ENCODE measurements around the gene PATZ1.

PATZ1 gene

GRCh38 chr22:31292236-31292989 is 53.7 kb downstream of the PATZ1 start, which contains the start of gene PIK3IP1 (continued):
- peak; percentile 75; the same call in 1 of the 2 replicates for TF ChIP-seq ZBTB48 (tag by site-specific recombination; IDR thresholded peaks at IDR 0.05)
- no peak for TF ChIP-seq ZNF692 (tag by site-specific recombination; IDR thresholded peaks at IDR 0.05)
- TF ChIP-seq ZNF529 (tag by site-specific recombination; IDR thresholded peaks at IDR 0.05; ENCODE audit: insufficient replicate concordance) = no peak
- TF ChIP-seq SCRT2 (tag by site-specific recombination; IDR thresholded peaks at IDR 0.05) = no peak
- TF ChIP-seq ZNF501 (tag by site-specific recombination; IDR thresholded peaks at IDR 0.05) = no peak
- TF ChIP-seq EGR2 (tag by site-specific recombination; IDR thresholded peaks at IDR 0.05; ENCODE audit: low read depth) = no peak
- peak; percentile 88 for TF ChIP-seq ZBTB44 (tag by site-specific recombination; IDR thresholded peaks at IDR 0.05)
- TF ChIP-seq AEBP2 (tag by site-specific recombination; IDR thresholded peaks at IDR 0.05; ENCODE audit: borderline replicate concordance) = no peak
- TF ChIP-seq PRDM1 (tag by site-specific recombination; IDR thresholded peaks at IDR 0.05) = no peak
- no peak for TF ChIP-seq ZNF585B (tag by site-specific recombination; IDR thresholded peaks at IDR 0.05)
- no peak for TF ChIP-seq YY2 (tag by site-specific recombination; IDR thresholded peaks at IDR 0.05)
- TF ChIP-seq GLI4 (tag by site-specific recombination; IDR thresholded peaks at IDR 0.05) = no peak
- no peak for TF ChIP-seq ZFP69B (tag by site-specific recombination; IDR thresholded peaks at IDR 0.05)
- TF ChIP-seq TCF7L2 (IDR thresholded peaks at IDR 0.05; ENCODE audit: borderline replicate concordance, low read depth, low read length) = no peak
- no peak for TF ChIP-seq ZNF335 (tag by site-specific recombination; conservative IDR thresholded peaks at IDR 0.05)
- no peak for TF ChIP-seq ZNF596 (tag by site-specific recombination; IDR thresholded peaks at IDR 0.05)
- no peak for TF ChIP-seq ZNF169 (tag by site-specific recombination; IDR thresholded peaks at IDR 0.05)
- TF ChIP-seq ZNF785 (tag by site-specific recombination; IDR thresholded peaks at IDR 0.05) = no peak
- no peak for TF ChIP-seq ZNF350 (tag by site-specific recombination; IDR thresholded peaks at IDR 0.05)
- no peak for TF ChIP-seq KLF17 (tag by site-specific recombination; IDR thresholded peaks at IDR 0.05)
- no peak for TF ChIP-seq ZNF175 (tag by site-specific recombination; IDR thresholded peaks at IDR 0.05)
- no peak for TF ChIP-seq INSM2 (tag by site-specific recombination; IDR thresholded peaks at IDR 0.05)
- no peak for TF ChIP-seq ZNF701 (tag by site-specific recombination; IDR thresholded peaks at IDR 0.05)
- no peak for TF ChIP-seq ATF2 (tag by site-specific recombination; IDR thresholded peaks at IDR 0.05; ENCODE audit: low read depth)
- no peak for TF ChIP-seq ZNF514 (tag by site-specific recombination; IDR thresholded peaks at IDR 0.05)
- TF ChIP-seq KLF7 (tag by site-specific recombination; IDR thresholded peaks at IDR 0.05; ENCODE audit: borderline replicate concordance) = no peak
- TF ChIP-seq ZNF362 (tag by site-specific recombination; IDR thresholded peaks at IDR 0.05) = 0 out of 2 replicates have a peak, but pooled peaks have one; percentile 21
- TF ChIP-seq REPIN1 (tag by site-specific recombination; IDR thresholded peaks at IDR 0.05; ENCODE audit: low read depth) = no peak
- TF ChIP-seq ZNF404 (tag by site-specific recombination; IDR thresholded peaks at IDR 0.05) = no peak
- no peak for TF ChIP-seq SETDB1 (IDR thresholded peaks at IDR 0.05; ENCODE audit: insufficient read length, low read length)
- no peak for TF ChIP-seq HOXC10 (CRISPR knock-in tag; IDR thresholded peaks at IDR 0.05)
- no peak for TF ChIP-seq FEZF1 (tag by site-specific recombination; IDR thresholded peaks at IDR 0.05)
